Vagina (tissue), 2 donors: ENCODE results near the gene GAB3.

Experiments
- POLR2A ChIP-seq, 2 donors: fragments of 450-650 bp; IDR thresholded peaks; one replicate each; pipeline ENCODE4 v1.6.1; 2017; ENCODE audit warnings: antibody characterized with exemption in 2 of 2, mild to moderate bottlenecking in 2 of 2, moderate library complexity in 2 of 2
- TF ChIP-seq, protein P1 (sequence below), 3 experiments: fragments of 450-650 bp in 2 of 3; fragments of 200-600 bp in 1 of 3; sonication (generic) in 1 of 3; IDR thresholded peaks; one replicate each; pipeline ENCODE4 v1.5.1; 2017 to 2019; ENCODE audit warnings: antibody characterized with exemption in 3 of 3, mild to moderate bottlenecking in 2 of 3, moderate library complexity in 2 of 3

- TF ChIP-seq, protein P1, sequence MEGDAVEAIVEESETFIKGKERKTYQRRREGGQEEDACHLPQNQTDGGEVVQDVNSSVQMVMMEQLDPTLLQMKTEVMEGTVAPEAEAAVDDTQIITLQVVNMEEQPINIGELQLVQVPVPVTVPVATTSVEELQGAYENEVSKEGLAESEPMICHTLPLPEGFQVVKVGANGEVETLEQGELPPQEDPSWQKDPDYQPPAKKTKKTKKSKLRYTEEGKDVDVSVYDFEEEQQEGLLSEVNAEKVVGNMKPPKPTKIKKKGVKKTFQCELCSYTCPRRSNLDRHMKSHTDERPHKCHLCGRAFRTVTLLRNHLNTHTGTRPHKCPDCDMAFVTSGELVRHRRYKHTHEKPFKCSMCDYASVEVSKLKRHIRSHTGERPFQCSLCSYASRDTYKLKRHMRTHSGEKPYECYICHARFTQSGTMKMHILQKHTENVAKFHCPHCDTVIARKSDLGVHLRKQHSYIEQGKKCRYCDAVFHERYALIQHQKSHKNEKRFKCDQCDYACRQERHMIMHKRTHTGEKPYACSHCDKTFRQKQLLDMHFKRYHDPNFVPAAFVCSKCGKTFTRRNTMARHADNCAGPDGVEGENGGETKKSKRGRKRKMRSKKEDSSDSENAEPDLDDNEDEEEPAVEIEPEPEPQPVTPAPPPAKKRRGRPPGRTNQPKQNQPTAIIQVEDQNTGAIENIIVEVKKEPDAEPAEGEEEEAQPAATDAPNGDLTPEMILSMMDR (IDR thresholded peaks at IDR 0.05) = no peak
- TF ChIP-seq POLR2A (IDR thresholded peaks at IDR 0.05) = no peak
Measured at GRCh38 chrX:154797006-154797405, 46.1 kb upstream of the GAB3 start.
